ENCODE data around the gene B3GNT3.
A peak's percentile ranks its signal among the peaks of the same experiment; 100 is the strongest.

The B3GNT3 gene

GRCh38 chr19:17794731-17795494 lies at the start of gene B3GNT3:
TSS of gene B3GNT3 (plus strand) at chr19:17795138. CDS start at chr19:17807808, 12,670 bp downstream.
- DNase-seq (ENCODE audit: low read depth): no peak

- DNase-seq (ENCODE audit: low read depth): peak; percentile 94
These were observed 47.5 kb upstream of the B3GNT3 start for GRCh38 chr19:17747205-17748098.

GRCh38 chr19:17748884-17749638 lies 45.9 kb upstream of the B3GNT3 start:
- DNase-seq (ENCODE audit: low read depth): no peak

- no peak for DNase-seq (ENCODE audit: low read depth)
These were observed 45.0 kb upstream of the B3GNT3 start for GRCh38 chr19:17749912-17750317.

- DNase-seq (ENCODE audit: low read depth): peak; percentile 80
These were observed 43.6 kb upstream of the B3GNT3 start, which contains the start of gene FCHO1 for GRCh38 chr19:17751103-17751911. TSS of gene FCHO1 (plus strand) at chr19:17751477. CDS start at chr19:17755165, 3,688 bp downstream.

- DNase-seq (ENCODE audit: low read depth): no peak
These were observed 43.0 kb upstream of the B3GNT3 start for GRCh38 chr19:17751912-17752273.

GRCh38 chr19:17752865-17753639 lies 41.9 kb upstream of the B3GNT3 start:
- no peak for DNase-seq (ENCODE audit: low read depth)

- DNase-seq (ENCODE audit: low read depth): no peak
These were observed 41.0 kb upstream of the B3GNT3 start for GRCh38 chr19:17753976-17754375.

- no peak for DNase-seq (ENCODE audit: low read depth)
These were observed 40.1 kb upstream of the B3GNT3 start for GRCh38 chr19:17754634-17755442.

GRCh38 chr19:17755443-17755890 lies 39.5 kb upstream of the B3GNT3 start:
- DNase-seq (ENCODE audit: low read depth): no peak

GRCh38 chr19:17755977-17756670 lies 38.8 kb upstream of the B3GNT3 start:
- no peak for DNase-seq (ENCODE audit: low read depth)

GRCh38 chr19:17757125-17757524 lies 37.8 kb upstream of the B3GNT3 start:
- no peak for DNase-seq (ENCODE audit: low read depth)

- no peak for DNase-seq (ENCODE audit: low read depth)
These were observed 36.4 kb upstream of the B3GNT3 start for GRCh38 chr19:17758515-17758914.

GRCh38 chr19:17761148-17761547 lies 33.8 kb upstream of the B3GNT3 start:
- no peak for DNase-seq (ENCODE audit: low read depth)

GRCh38 chr19:17762505-17763229 lies 32.3 kb upstream of the B3GNT3 start:
- DNase-seq (ENCODE audit: low read depth): no peak

- no peak for DNase-seq (ENCODE audit: low read depth)
These were observed 30.6 kb upstream of the B3GNT3 start for GRCh38 chr19:17764348-17764747.

GRCh38 chr19:17765069-17765618 lies 29.8 kb upstream of the B3GNT3 start:
- DNase-seq (ENCODE audit: low read depth): no peak

GRCh38 chr19:17766543-17767131 lies 28.3 kb upstream of the B3GNT3 start:
- DNase-seq (ENCODE audit: low read depth): no peak

Measured in activated T-cell treated with anti-CD3 and anti-CD28 coated beads for 48 hours (primary cell).